HEK293 (cell line): ENCODE measurements around the gene SUN5.

Experiments
- BCL11A ChIP-seq: fragments of 450-650 bp; formaldehyde crosslinking; IDR thresholded peaks from 2 replicates; pipeline ENCODE4 v1.5.1; 2016; ENCODE audit warnings: low read depth, missing biosample characterization, missing genetic modification characterization
- FEZF1 ChIP-seq: fragments of 450-650 bp; formaldehyde crosslinking; IDR thresholded peaks from 2 replicates; pipeline ENCODE4 v1.5.1; 2016; ENCODE audit warnings: missing biosample characterization, missing genetic modification characterization
- GLI4 ChIP-seq: fragments of 450-650 bp; formaldehyde crosslinking; IDR thresholded peaks from 2 replicates; pipeline ENCODE4 v1.5.1; 2016; ENCODE audit warnings: missing biosample characterization, missing genetic modification characterization
- MYNN ChIP-seq: fragments of 450-650 bp; formaldehyde crosslinking; IDR thresholded peaks from 2 replicates; pipeline ENCODE4 v1.5.1; 2016; ENCODE audit warnings: missing biosample characterization, missing genetic modification characterization, borderline replicate concordance
- TRIM28 ChIP-seq: IDR thresholded peaks from 2 replicates; pipeline ENCODE4 v1.6.1; 2011; ENCODE audit warnings: low read length, control low read depth, borderline replicate concordance
- YY1 ChIP-seq: fragments of 450-650 bp; formaldehyde crosslinking; IDR thresholded peaks from 2 replicates; pipeline ENCODE4 v1.5.1; 2018; ENCODE audit warnings: missing biosample characterization, missing genetic modification characterization
- ZNF354C ChIP-seq: fragments of 450-650 bp; formaldehyde crosslinking; IDR thresholded peaks from 2 replicates; pipeline ENCODE4 v1.5.1; 2016; ENCODE audit warnings: missing biosample characterization, missing genetic modification characterization, low read depth, borderline replicate concordance
- ZNF530 ChIP-seq: fragments of 450-650 bp; formaldehyde crosslinking; IDR thresholded peaks from 2 replicates; pipeline ENCODE4 v1.5.1; 2016; ENCODE audit warnings: low read depth, missing biosample characterization, missing genetic modification characterization
- ZSCAN30 ChIP-seq: fragments of 450-650 bp; IDR thresholded peaks from 2 replicates; pipeline ENCODE4 v1.5.1; 2018; ENCODE audit warnings: missing biosample characterization, mild to moderate bottlenecking, missing genetic modification characterization, moderate library complexity
- TF ChIP-seq, protein P1 (sequence below): fragments of 450-650 bp; formaldehyde crosslinking; IDR thresholded peaks from 2 replicates; pipeline ENCODE4 v1.5.1; 2016; ENCODE audit warnings: missing biosample characterization, missing genetic modification characterization, low read depth
- TF ChIP-seq, protein P2 (sequence below): fragments of 450-650 bp; formaldehyde crosslinking; IDR thresholded peaks from 2 replicates; pipeline ENCODE4 v1.5.1; 2016; ENCODE audit warnings: missing biosample characterization, missing genetic modification characterization
- TF ChIP-seq, protein P3 (sequence below): fragments of 450-650 bp; formaldehyde crosslinking; IDR thresholded peaks from 2 replicates; pipeline ENCODE4 v1.5.1; 2016; ENCODE audit warnings: missing biosample characterization, missing genetic modification characterization, low read depth

DNA sequence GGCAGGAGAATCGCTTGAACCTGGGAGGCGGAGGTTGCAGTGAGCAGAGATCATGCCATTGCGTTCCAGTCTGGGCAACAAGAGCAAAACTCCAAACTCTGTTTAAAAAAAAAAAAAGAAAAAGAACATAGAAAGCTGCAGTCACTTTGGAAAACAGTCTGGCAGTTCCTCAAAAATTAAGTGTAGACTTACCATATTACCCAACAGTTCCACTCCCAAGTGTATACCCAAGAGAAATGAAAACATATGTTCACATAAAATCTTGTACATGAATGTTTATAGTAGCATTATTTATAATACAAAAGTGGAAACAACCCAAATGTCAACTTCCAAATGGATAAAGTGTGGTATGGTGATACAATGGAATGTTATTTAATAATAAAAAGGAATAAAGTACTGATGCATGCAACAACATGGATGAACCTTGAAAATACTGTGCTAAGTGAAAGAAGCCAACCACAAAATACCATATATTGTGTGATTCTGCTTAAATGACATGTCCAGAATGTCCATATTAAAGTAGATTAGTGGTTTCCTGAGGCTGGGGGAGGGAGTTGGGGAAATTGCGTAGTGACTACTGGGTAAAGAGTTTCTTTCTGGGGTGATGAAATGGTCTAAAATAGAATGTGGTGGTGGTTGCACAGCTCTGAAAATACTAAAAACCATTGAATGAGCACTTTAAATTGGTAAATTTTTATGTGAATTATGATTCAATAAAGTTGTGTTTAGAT is 62.9 kb downstream of the SUN5 start:
- TF ChIP-seq, protein P1, sequence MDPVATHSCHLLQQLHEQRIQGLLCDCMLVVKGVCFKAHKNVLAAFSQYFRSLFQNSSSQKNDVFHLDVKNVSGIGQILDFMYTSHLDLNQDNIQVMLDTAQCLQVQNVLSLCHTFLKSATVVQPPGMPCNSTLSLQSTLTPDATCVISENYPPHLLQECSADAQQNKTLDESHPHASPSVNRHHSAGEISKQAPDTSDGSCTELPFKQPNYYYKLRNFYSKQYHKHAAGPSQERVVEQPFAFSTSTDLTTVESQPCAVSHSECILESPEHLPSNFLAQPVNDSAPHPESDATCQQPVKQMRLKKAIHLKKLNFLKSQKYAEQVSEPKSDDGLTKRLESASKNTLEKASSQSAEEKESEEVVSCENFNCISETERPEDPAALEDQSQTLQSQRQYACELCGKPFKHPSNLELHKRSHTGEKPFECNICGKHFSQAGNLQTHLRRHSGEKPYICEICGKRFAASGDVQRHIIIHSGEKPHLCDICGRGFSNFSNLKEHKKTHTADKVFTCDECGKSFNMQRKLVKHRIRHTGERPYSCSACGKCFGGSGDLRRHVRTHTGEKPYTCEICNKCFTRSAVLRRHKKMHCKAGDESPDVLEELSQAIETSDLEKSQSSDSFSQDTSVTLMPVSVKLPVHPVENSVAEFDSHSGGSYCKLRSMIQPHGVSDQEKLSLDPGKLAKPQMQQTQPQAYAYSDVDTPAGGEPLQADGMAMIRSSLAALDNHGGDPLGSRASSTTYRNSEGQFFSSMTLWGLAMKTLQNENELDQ: no peak
- TF ChIP-seq, protein P2, sequence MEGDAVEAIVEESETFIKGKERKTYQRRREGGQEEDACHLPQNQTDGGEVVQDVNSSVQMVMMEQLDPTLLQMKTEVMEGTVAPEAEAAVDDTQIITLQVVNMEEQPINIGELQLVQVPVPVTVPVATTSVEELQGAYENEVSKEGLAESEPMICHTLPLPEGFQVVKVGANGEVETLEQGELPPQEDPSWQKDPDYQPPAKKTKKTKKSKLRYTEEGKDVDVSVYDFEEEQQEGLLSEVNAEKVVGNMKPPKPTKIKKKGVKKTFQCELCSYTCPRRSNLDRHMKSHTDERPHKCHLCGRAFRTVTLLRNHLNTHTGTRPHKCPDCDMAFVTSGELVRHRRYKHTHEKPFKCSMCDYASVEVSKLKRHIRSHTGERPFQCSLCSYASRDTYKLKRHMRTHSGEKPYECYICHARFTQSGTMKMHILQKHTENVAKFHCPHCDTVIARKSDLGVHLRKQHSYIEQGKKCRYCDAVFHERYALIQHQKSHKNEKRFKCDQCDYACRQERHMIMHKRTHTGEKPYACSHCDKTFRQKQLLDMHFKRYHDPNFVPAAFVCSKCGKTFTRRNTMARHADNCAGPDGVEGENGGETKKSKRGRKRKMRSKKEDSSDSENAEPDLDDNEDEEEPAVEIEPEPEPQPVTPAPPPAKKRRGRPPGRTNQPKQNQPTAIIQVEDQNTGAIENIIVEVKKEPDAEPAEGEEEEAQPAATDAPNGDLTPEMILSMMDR (tag by site-specific recombination): no peak
- TF ChIP-seq GLI4 (no peak), YY1 (tag by site-specific recombination) (no peak), TRIM28 (no peak), ZNF530 (no peak), ZNF354C (tag by site-specific recombination) (no peak), FEZF1 (tag by site-specific recombination) (no peak), ZSCAN30 (no peak), MYNN (tag by site-specific recombination) (no peak), BCL11A (tag by site-specific recombination) (no peak)
- TF ChIP-seq, protein P3, sequence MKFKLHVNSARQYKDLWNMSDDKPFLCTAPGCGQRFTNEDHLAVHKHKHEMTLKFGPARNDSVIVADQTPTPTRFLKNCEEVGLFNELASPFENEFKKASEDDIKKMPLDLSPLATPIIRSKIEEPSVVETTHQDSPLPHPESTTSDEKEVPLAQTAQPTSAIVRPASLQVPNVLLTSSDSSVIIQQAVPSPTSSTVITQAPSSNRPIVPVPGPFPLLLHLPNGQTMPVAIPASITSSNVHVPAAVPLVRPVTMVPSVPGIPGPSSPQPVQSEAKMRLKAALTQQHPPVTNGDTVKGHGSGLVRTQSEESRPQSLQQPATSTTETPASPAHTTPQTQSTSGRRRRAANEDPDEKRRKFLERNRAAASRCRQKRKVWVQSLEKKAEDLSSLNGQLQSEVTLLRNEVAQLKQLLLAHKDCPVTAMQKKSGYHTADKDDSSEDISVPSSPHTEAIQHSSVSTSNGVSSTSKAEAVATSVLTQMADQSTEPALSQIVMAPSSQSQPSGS (tag by site-specific recombination): no peak
